ENCODE data around the gene DBX2.
"Not testable (repeated sequence)": the region's sequence is repeated elsewhere in the genome, so short reads cannot be mapped to it uniquely, and the experiment has no call there.

DBX2 gene

GRCh38 chr12:45014396-45014795, 36.5 kb downstream of the DBX2 start:
- DNase-seq (ENCODE audit: low read depth, low spot score) = no peak
- H3K27ac ChIP-seq = no peak overlapping the region

DNA sequence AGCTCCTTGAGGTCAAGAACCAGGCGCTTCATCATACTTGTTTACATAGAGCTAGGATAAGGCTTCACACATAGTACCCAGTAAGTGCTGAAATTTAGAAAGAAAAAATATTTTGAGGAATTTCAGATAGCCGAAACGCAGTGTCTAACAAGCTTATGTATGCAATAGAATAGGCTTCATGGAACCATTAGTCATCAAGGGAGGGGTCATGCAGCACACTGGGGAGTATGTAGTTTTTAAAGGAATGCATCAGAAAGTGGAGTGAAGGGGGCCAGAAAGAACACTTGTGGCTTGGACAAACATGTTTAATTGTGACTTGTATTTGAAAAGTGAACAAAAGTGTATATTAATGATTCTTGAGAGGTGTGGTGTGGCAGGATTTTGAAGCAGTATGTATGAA, 38.1 kb downstream of the DBX2 start:
- H3K27ac ChIP-seq = no peak overlapping the region
- no peak for DNase-seq (ENCODE audit: low read depth, low spot score)

DNA sequence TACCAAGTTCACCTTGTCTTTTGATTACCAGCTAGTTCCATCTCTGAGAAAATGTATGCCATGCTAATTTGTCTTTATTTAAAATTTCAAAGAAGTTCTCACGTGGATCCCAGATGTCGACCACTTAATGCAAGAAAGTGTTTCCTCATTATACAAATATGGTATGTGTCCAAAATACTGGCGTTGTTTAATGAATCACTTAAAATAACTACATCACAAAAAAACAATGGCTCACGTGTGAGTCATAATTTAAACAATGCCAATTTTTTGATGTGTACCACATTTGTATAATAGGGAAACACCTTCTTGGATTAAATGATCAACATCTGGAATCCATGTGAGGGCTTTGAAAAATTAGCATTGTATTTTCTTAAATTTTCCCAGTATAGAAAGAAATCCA, 40.8 kb downstream of the DBX2 start:
- DNase-seq (ENCODE audit: low read depth, low spot score) = no peak
- no peak overlapping the region for H3K27ac ChIP-seq

GRCh38 chr12:45008211-45008610, 42.7 kb downstream of the DBX2 start:
- no peak overlapping the region for H3K27ac ChIP-seq
- no peak for DNase-seq (ENCODE audit: low read depth, low spot score)

- no peak overlapping the region for H3K27ac ChIP-seq
- no peak for DNase-seq (ENCODE audit: low read depth, low spot score)
These were observed 51.5 kb downstream of the DBX2 start for GRCh38 chr12:44999355-44999754.

DNA sequence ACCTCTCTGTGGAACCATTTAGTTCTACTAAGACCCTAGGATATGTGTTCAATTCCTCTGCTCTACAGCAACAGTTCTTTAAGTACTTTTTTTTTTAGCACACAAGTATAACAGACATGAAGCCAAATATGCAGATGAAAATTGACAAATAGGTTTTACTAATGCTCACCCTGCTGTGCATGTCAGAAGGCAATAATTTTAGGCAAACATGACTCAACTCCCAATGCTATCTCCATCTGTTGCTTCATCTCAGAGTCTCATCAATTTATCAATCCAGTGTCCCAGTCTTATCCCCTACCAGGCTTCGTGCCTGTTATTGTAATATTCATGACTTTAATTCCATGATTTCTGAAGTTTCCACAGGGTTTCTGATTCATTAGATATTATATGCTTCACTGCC, 57.7 kb downstream of the DBX2 start:
- no peak overlapping the region for H3K27ac ChIP-seq
- no peak for DNase-seq (ENCODE audit: low read depth, low spot score)

DNA sequence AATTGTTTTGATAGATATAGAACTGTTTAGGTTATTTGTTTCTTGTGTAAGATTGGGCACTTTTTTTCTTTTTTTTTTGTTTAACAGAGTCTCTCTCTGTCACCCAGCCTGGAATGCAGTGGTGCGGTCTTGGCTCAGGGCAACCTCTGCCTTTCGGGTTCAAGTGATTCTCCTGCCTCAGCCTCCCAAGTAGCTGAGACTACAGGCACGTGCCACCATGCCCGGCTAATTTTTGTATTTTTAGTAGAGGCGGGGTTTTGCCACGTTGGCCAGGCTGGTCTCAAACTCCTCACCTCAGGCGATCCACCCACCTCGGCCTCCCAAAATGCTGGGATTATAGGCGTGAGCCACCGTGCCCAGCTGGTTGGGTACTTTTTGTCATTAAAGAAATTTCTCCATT, 66.0 kb downstream of the DBX2 start:
- DNase-seq (ENCODE audit: low read depth, low spot score); H3K27ac ChIP-seq: not testable (repeated sequence)

DNA sequence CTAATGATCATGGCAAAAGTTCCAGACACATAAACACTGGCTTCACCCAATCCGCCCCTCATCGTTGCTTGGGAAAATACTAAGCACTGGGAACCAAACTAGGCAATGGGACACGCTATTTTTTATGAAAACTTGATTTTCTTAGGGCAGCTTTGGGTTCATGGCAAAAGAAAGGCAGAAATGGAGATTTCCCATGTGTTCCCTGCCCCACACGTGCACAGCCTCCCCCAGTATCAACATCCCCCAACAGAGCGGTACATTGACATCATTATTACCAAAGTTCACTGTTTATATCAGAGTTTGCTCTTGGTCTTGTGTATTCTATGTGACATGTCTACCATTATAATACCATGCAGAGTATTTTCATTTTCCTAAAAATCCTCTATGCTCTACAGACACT, 71.0 kb downstream of the DBX2 start:
- DNase-seq (ENCODE audit: low read depth, low spot score) = no peak

GRCh38 chr12:44976246-44976645, 74.7 kb downstream of the DBX2 start:
- H3K27ac ChIP-seq = no peak overlapping the region
- no peak for DNase-seq (ENCODE audit: low read depth, low spot score)

More for the DNA sequence above, 71.0 kb downstream of the DBX2 start:
- no peak overlapping the region for H3K27ac ChIP-seq

DNA sequence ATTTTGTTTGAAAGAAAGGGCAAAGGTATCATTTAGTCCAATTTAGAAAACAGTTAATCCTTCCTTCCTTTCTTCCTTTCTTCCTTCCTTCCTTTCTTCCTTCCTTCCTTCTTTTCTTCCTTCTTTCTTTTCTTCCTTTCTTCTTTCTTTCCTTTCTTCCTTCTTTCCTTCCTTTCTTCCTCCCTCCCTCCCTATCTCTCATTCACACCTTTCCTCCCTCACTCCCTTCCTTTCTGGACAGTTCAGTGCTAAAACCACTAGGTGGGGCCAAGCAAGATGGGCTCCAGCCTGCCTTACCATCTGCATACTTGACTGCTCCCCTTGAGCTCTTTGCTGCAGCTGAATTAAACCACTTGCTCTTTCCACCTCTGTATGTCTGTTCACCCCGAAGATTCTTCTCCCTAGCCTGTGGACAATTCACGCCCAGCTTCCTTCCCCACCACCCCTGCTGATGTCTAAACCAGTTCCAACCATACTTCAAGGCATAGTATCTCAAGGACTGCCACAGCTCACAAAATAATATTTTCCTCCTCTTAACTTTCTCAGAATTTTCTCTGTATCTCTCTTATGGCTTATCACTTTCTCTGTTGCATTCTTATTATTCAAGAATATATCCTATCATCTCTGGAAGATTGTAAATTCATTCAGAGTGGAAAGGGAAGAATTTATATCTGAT, 78.0 kb downstream of the DBX2 start:
- H3K27ac ChIP-seq = no peak overlapping the region
- DNase-seq (ENCODE audit: low read depth, low spot score) = no peak

DNA sequence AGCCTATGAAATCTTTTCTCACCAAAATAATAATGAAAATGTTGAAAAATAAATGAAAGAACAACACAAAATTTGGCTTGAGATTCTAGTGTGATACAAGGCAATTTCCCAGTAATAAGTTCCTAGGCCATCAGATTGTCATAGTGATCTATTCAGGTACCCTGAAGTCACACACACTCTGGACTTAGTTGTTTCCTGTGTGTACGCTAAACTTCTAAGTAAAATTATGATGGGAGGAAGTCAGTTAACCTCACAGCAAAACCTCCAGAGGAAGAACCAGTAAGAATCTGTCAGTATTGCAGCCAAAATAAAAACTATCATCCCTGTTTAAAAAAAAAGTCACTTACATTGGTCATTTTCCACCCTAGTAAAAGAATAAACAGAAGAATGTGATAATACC, 81.9 kb downstream of the DBX2 start:
- DNase-seq (ENCODE audit: low read depth, low spot score) = no peak
- no peak overlapping the region for H3K27ac ChIP-seq

All from epithelial cell of prostate (primary cell).